ENCODE measurements around the gene SELENOW.

SELENOW gene

GRCh38 chr19:47824396-47824795, 45.9 kb downstream of the SELENOW start:
- no peak for DNase-seq (ENCODE audit: low spot score)

GRCh38 chr19:47826800-47827199, 48.3 kb downstream of the SELENOW start:
- DNase-seq (ENCODE audit: low spot score) = no peak

GRCh38 chr19:47832723-47833122, 54.2 kb downstream of the SELENOW start:
- DNase-seq (ENCODE audit: low spot score) = no peak
